ENCODE data around the gene GLRA1. TPM values are rescaled to one million over a fixed set of nuclear protein-coding genes. Genes with fewer than 3 reads are reported as not detected.
"Not testable (repeated sequence)": the region's sequence is repeated elsewhere in the genome, so short reads cannot be mapped to it uniquely, and the experiment has no call there.

Gene GLRA1
- total and polyA plus RNA-seq, 2 donors from 2014 or later = not detected

- Histone ChIP-seq H3K27me3 (ENCODE audit: control insufficient read depth, insufficient read depth, low read length) (no peaks in the 10 kb centered on the region), H3K27ac (ENCODE audit: low read depth in 2 of 2, low read length in 2 of 2) (no peak overlapping the region), H3K36me3 (ENCODE audit: control insufficient read depth in 2 of 3, insufficient read depth in 3 of 3, low read length in 3 of 3) (no peaks in the 10 kb centered on the region), H3K9ac (ENCODE audit: low read length in 3 of 3) (no peak overlapping the region), H3K9me3 (ENCODE audit: control insufficient read depth in 2 of 3, insufficient read depth in 1 of 3, low read length in 3 of 3) (no peaks in the 10 kb centered on the region), H3K4me3 (ENCODE audit: low read length in 3 of 3) (no peak overlapping the region), H3K4me1 (ENCODE audit: control insufficient read depth in 2 of 3, insufficient read depth in 2 of 3, low read depth in 1 of 3, low read length in 3 of 3) (no peaks in the 10 kb centered on the region)
- intact Hi-C loops (cut with DNase I) = no loop called here
- no peak for DNase-seq
- no peak for FAIRE-seq
- TF ChIP-seq CTCF (IDR thresholded peaks at IDR 0.05; ENCODE audit: borderline replicate concordance, extremely low read depth, insufficient read depth) = no peak
These were observed 69.0 kb downstream of the GLRA1 start for GRCh38 chr5:151855701-151856100.

GRCh38 chr5:151847871-151848270 lies 76.8 kb downstream of the GLRA1 start:
- Histone ChIP-seq H3K4me3 (ENCODE audit: low read length in 3 of 3) (no peak overlapping the region), H3K36me3 (ENCODE audit: control insufficient read depth in 2 of 3, insufficient read depth in 3 of 3, low read length in 3 of 3) (no peaks in the 10 kb centered on the region), H3K27me3 (ENCODE audit: control insufficient read depth, insufficient read depth, low read length) (no peaks in the 10 kb centered on the region), H3K9ac (ENCODE audit: low read length in 3 of 3) (no peak overlapping the region), H3K9me3 (ENCODE audit: control insufficient read depth in 2 of 3, insufficient read depth in 1 of 3, low read length in 3 of 3) (peaks cover 0 to 3% (median 0%) of the 10 kb centered on the region in 3 donors), H3K27ac (ENCODE audit: low read depth in 2 of 2, low read length in 2 of 2) (no peak overlapping the region), H3K4me1 (ENCODE audit: control insufficient read depth in 2 of 3, insufficient read depth in 2 of 3, low read depth in 1 of 3, low read length in 3 of 3) (no peaks in the 10 kb centered on the region)
- no peak for TF ChIP-seq CTCF (IDR thresholded peaks at IDR 0.05; ENCODE audit: borderline replicate concordance, extremely low read depth, insufficient read depth)
- FAIRE-seq = no peak
- intact Hi-C loops (cut with DNase I) = no loop called here
- DNase-seq = no peak

GRCh38 chr5:151846765-151847164 lies 77.9 kb downstream of the GLRA1 start:
- H3K4me3 ChIP-seq (ENCODE audit: low read length in 3 of 3) = no peak overlapping the region
- DNase-seq (no peak), FAIRE-seq (no peak)
- no peak overlapping the region for H3K27ac ChIP-seq (ENCODE audit: low read depth in 2 of 2, low read length in 2 of 2)
- H3K27me3 ChIP-seq (ENCODE audit: control insufficient read depth, insufficient read depth, low read length) = no peaks in the 10 kb centered on the region
- no peaks in the 10 kb centered on the region for H3K36me3 ChIP-seq (ENCODE audit: control insufficient read depth in 2 of 3, insufficient read depth in 3 of 3, low read length in 3 of 3)
- intact Hi-C loops (cut with DNase I) = no loop called here
- no peak for TF ChIP-seq CTCF (IDR thresholded peaks at IDR 0.05; ENCODE audit: borderline replicate concordance, extremely low read depth, insufficient read depth)
- H3K9ac ChIP-seq (ENCODE audit: low read length in 3 of 3) = no peak overlapping the region
- peaks cover 0 to 3% (median 0%) of the 10 kb centered on the region in 3 donors for H3K9me3 ChIP-seq (ENCODE audit: control insufficient read depth in 2 of 3, insufficient read depth in 1 of 3, low read length in 3 of 3)
- H3K4me1 ChIP-seq (ENCODE audit: control insufficient read depth in 2 of 3, insufficient read depth in 2 of 3, low read depth in 1 of 3, low read length in 3 of 3) = no peaks in the 10 kb centered on the region

- H3K4me3 ChIP-seq (ENCODE audit: low read length in 3 of 3); FAIRE-seq; H3K27ac ChIP-seq (ENCODE audit: low read depth in 2 of 2, low read length in 2 of 2); H3K9ac ChIP-seq (ENCODE audit: low read length in 3 of 3); H3K27me3 ChIP-seq (ENCODE audit: control insufficient read depth, insufficient read depth, low read length); H3K36me3 ChIP-seq (ENCODE audit: control insufficient read depth in 2 of 3, insufficient read depth in 3 of 3, low read length in 3 of 3); H3K9me3 ChIP-seq (ENCODE audit: control insufficient read depth in 2 of 3, insufficient read depth in 1 of 3, low read length in 3 of 3); H3K4me1 ChIP-seq (ENCODE audit: control insufficient read depth in 2 of 3, insufficient read depth in 2 of 3, low read depth in 1 of 3, low read length in 3 of 3); DNase-seq; intact Hi-C loops (cut with DNase I): not testable (repeated sequence)
These were observed 91.8 kb downstream of the GLRA1 start for GRCh38 chr5:151832843-151833242.
